ENCODE data around the gene CLBA1.

CLBA1 gene

GRCh38 chr14:105006831-105007592 lies 21.4 kb downstream of the CLBA1 start:
- DNase-seq, result no peak

GRCh38 chr14:105007593-105008264 lies 22.1 kb downstream of the CLBA1 start:
- DNase-seq, result no peak

GRCh38 chr14:105010106-105010505 lies 24.5 kb downstream of the CLBA1 start:
- no peak for DNase-seq

GRCh38 chr14:105010891-105011291 lies 25.3 kb downstream of the CLBA1 start:
- no peak for DNase-seq

GRCh38 chr14:105011312-105011990 lies 25.9 kb downstream of the CLBA1 start:
- DNase-seq, result no peak

GRCh38 chr14:105012171-105012985 lies 26.8 kb downstream of the CLBA1 start:
- DNase-seq, result no peak

GRCh38 chr14:105013150-105013785 lies 27.7 kb downstream of the CLBA1 start:
- DNase-seq, result no peak

GRCh38 chr14:105014032-105014431 lies 28.4 kb downstream of the CLBA1 start:
- no peak for DNase-seq

- no peak for DNase-seq
Observed at GRCh38 chr14:105014631-105015030, 29.0 kb downstream of the CLBA1 start.

- no peak for DNase-seq
Observed at GRCh38 chr14:105015242-105015641, 29.7 kb downstream of the CLBA1 start.

GRCh38 chr14:105015905-105016304 lies 30.3 kb downstream of the CLBA1 start:
- DNase-seq, result no peak

GRCh38 chr14:105018414-105018813 lies 32.8 kb downstream of the CLBA1 start:
- no peak for DNase-seq

- DNase-seq, result peak; percentile 79
Observed at GRCh38 chr14:105019861-105020814, 34.5 kb downstream of the CLBA1 start.

GRCh38 chr14:105020815-105021655 lies 35.4 kb downstream of the CLBA1 start, which contains the start of gene CDCA4:
TSS of gene CDCA4 (minus strand) at chr14:105021083. CDS start at chr14:105011929, 9,154 bp downstream.
- DNase-seq, result peak; percentile 98

GRCh38 chr14:105021656-105022275 lies 36.2 kb downstream of the CLBA1 start:
- DNase-seq, result peak; percentile 73

GRCh38 chr14:105022276-105022670 lies 36.7 kb downstream of the CLBA1 start:
- DNase-seq, result no peak

- DNase-seq, result no peak
Observed at GRCh38 chr14:105023144-105023543, 37.6 kb downstream of the CLBA1 start.

- no peak for DNase-seq
Observed at GRCh38 chr14:105023791-105024480, 38.3 kb downstream of the CLBA1 start.

GRCh38 chr14:105025429-105025828 lies 39.8 kb downstream of the CLBA1 start:
- no peak for DNase-seq
